T-cell (primary cell): ENCODE measurements around the gene PSTPIP1. TPM values are rescaled to one million over a fixed set of nuclear protein-coding genes. Genes with fewer than 3 reads are reported as not detected.

Source experiments
- ATAC-seq, 4 experiments: fragments of 200-7000 bp in 3 of 4; fragments of 150-1000 bp in 1 of 4; cut with Tn5 transposase; replicated peaks in 1 of 4; 1 replicate in 3 of 4; 2 replicates in 1 of 4; pipeline ENCODE4 v1.10.0; 2021; ENCODE audit warnings: moderate library complexity in 3 of 4, mild to moderate bottlenecking in 2 of 4, moderate number of reproducible peaks in 1 of 4
- CTCF ChIA-PET, 2 donors: fragments of 300-600 bp; sonication (Branson Sonifier 250); formaldehyde crosslinking; loops; one replicate each; lab custom pipeline; 2022; ENCODE audit warnings: antibody characterized with exemption in 2 of 2; lab: Charles Lee
- POLR2A ChIA-PET, 2 donors: fragments of 300-600 bp; sonication (Branson Sonifier 250); formaldehyde crosslinking; loops; one replicate each; lab custom pipeline; 2022; ENCODE audit warnings: antibody characterized with exemption in 2 of 2; lab: Charles Lee
- DNase-seq, 35 experiments: peaks; one replicate each; pipeline versions ENCODE4 v3.0.0 to v3.0.0-alpha.2; 2013 to 2023
- H3K27ac ChIP-seq: one replicate; pipeline ENCODE4 v1.5.1; 2013; ENCODE audit warnings: low read length
- H3K27me3 ChIP-seq, 2 experiments: replicated peaks in 1 of 2; 1 replicate in 1 of 2; 2 replicates in 1 of 2; pipeline versions ENCODE4 v1.6.1 to v1.7.0; 2013; ENCODE audit warnings: low read length in 1 of 2, mixed read lengths in 1 of 2; ENCODE audit not compliant: control insufficient read depth in 2 of 2, insufficient read depth in 2 of 2; ENCODE audit errors: extremely low read depth in 1 of 2
- H3K36me3 ChIP-seq, 2 donors: 1 replicate in 1 of 2; 2 replicates in 1 of 2; pipeline versions ENCODE4 v1.6.1 to v1.7.0; 2013; ENCODE audit warnings: low read length in 1 of 2; ENCODE audit not compliant: control insufficient read depth in 2 of 2, insufficient read depth in 1 of 2; ENCODE audit errors: extremely low read depth in 1 of 2
- H3K4me1 ChIP-seq, 2 experiments: 1 replicate in 1 of 2; 2 replicates in 1 of 2; pipeline versions ENCODE4 v1.6.1 to v1.7.0; 2013; ENCODE audit warnings: low read length in 2 of 2, mixed read lengths in 1 of 2; ENCODE audit not compliant: insufficient read depth in 2 of 2, control insufficient read depth in 1 of 2; ENCODE audit errors: extremely low read depth in 1 of 2
- H3K4me3 ChIP-seq, 2 donors: 1 replicate in 1 of 2; 2 replicates in 1 of 2; pipeline versions ENCODE4 v1.5.1 to v1.7.0; 2013; ENCODE audit warnings: mild to moderate bottlenecking in 2 of 2, low read length in 1 of 2, moderate library complexity in 1 of 2; ENCODE audit not compliant: control insufficient read depth in 1 of 2; ENCODE audit errors: extremely low read depth in 1 of 2
- H3K9me3 ChIP-seq: 2 replicates; pipeline ENCODE4 v1.7.0; 2013
- H3K27ac Mint-ChIP-seq, 2 donors: one replicate each; pipeline ENCODE4 v1.8.0; 2020 to 2021; ENCODE audit warnings: mild to moderate bottlenecking in 2 of 2, mixed read lengths in 2 of 2
- H3K27me3 Mint-ChIP-seq, 2 donors: one replicate each; pipeline ENCODE4 v1.8.0; 2021 to 2022; ENCODE audit warnings: mixed read lengths in 2 of 2
- H3K36me3 Mint-ChIP-seq: one replicate; pipeline ENCODE4 v1.8.0; 2021; ENCODE audit warnings: mixed read lengths
- H3K4me1 Mint-ChIP-seq, 3 donors: one replicate each; pipeline ENCODE4 v1.8.0; 2020 to 2022; ENCODE audit warnings: mixed read lengths in 3 of 3, mild to moderate bottlenecking in 1 of 3
- H3K4me3 Mint-ChIP-seq, 3 donors: one replicate each; pipeline ENCODE4 v1.8.0; 2020 to 2022; ENCODE audit warnings: mild to moderate bottlenecking in 3 of 3, mixed read lengths in 3 of 3, moderate library complexity in 3 of 3
- H3K9me3 Mint-ChIP-seq, 3 donors: one replicate each; pipeline ENCODE4 v1.8.0; 2020 to 2022; ENCODE audit warnings: mixed read lengths in 3 of 3
- WGBS: methylation state at CpG from one replicate; pipeline ENCODE4 v1.1.5; 2013; ENCODE audit warnings: missing lambda C conversion rate; ENCODE audit not compliant: insufficient coverage; 5-methylcytosine and 5-hydroxymethylcytosine counted together
- total RNA-seq, 35 experiments: library from RNA in 6 of 35; stranded (reverse) in 6 of 35; fragments of 120-200 nt in 1 of 35; gene quantifications; one replicate each; pipeline versions ENCODE4 v1.2.1 to v1.2.4 and lab custom pipeline; 2013 to 2026

PSTPIP1 gene
- total RNA-seq, 5 donors from 2014 or later (not counting 1 experiment from before 2014, with no cell fraction given), result 110 to 231 (median 180) TPM

DNA sequence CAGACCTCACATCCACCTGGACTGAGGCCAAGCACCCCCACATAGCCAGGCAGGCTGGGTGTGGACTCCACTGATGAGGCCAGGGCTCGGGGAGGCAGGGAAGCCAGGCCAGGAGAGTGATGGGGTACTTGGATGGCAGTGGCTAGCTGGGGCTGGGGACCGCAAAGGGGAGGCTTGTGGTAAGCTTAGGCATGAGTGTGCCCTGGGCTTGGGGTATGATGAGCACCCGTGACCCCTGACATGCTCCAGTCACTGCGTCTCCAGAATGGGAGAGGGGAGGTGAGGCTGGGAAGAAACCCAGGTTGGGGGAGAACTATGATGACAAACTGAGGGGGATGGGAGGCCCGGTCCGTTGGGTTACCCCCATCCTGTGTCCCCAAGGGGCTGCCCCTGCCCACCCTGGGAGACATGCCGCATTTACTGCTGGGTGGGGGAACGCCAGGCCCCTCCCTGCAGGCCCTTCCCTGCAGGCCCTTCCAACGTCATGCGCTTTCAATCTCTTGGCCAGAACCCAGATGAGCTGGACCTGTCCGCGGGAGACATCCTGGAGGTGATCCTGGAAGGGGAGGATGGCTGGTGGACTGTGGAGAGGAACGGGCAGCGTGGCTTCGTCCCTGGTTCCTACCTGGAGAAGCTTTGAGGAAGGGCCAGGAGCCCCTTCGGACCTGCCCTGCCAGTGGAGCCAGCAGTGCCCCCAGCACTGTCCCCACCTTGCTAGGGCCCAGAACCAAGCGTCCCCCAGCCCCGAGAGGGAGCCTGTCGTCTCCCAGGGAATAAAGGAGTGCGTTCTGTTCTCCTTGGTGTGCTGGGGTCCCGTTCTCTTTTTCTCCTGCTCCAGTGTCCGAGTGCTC lies 41.8 kb downstream of the PSTPIP1 start:
- H3K36me3 Mint-ChIP-seq, result peaks cover 28% of the 10 kb centered on the region
- ChIA-PET CTCF (no interaction called here), POLR2A (no interaction called here)
- peak in 3 of 35 experiments; percentile 0 to 22 (median 1) for DNase-seq
- H3K9me3 Mint-ChIP-seq, result peaks cover 0 to 4% (median 0%) of the 10 kb centered on the region in 3 donors
- WGBS, result 98% methylated on average over 16 of the region's 22 CpGs
- H3K27ac Mint-ChIP-seq, result peak overlapping the region; percentile 44 to 66
- H3K4me3 Mint-ChIP-seq, result peak overlapping the region in 1 of 3 donors; percentile 15
- H3K27me3 Mint-ChIP-seq, result no peaks in the 10 kb centered on the region
- no peak overlapping the region for H3K27ac ChIP-seq
- H3K4me1 ChIP-seq, result no peaks in the 10 kb centered on the region
- no peaks in the 10 kb centered on the region for H3K27me3 ChIP-seq
- peaks cover 0 to 7% (median 1%) of the 10 kb centered on the region in 3 donors for H3K4me1 Mint-ChIP-seq
- peaks cover 31 to 58% of the 10 kb centered on the region in 2 donors for H3K36me3 ChIP-seq
- no peaks in the 10 kb centered on the region for H3K9me3 ChIP-seq
- no peak overlapping the region for H3K4me3 ChIP-seq
- no peak for ATAC-seq

DNA sequence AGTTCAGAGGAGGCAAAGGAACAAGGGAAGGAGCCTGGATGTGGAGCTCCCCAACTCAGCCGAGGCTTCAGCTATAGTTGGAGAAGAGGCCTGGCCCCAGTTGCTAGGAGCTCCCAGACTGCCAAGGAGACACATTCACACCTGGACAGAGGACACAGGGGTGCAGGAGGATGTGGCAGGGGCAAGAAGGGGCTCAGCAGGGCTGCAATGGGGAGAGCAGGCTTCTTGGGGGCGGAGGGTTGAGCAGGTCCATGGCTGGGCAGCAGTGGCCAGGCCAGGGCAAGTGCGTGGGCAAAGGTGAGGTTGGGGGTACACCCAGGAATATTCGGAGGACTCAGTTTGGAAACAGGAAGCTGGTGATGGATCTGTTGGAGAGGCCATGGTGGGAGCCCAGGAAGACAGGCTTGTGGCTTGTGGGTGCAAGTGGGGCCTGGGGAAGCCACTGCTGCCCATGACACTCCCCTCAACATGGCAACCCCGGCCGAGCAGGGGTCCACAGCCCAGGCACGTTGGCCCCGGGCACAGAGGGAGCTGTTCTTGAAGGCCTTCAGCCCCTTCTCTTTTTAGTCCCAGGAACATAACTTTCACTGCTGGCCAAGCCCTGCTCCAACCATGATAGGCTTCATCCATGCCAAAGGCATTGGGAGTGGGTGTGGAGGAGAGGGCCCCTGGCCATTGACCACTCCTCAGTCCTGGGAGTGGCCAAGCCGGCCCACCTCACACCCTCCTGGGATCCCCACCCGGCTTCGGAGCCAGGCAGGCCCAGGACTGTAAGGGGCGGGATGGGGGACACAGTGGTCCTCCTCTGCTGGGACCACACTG lies 42.7 kb downstream of the PSTPIP1 start:
- no peak overlapping the region for H3K4me3 ChIP-seq
- Mint-ChIP-seq H3K27me3 (no peaks in the 10 kb centered on the region), H3K4me1 (peaks cover 0 to 7% (median 3%) of the 10 kb centered on the region in 3 donors), H3K9me3 (peaks cover 0 to 7% (median 0%) of the 10 kb centered on the region in 3 donors), H3K4me3 (peak overlapping the region in 1 of 3 donors; percentile 15), H3K36me3 (peaks cover 30% of the 10 kb centered on the region), H3K27ac (peak overlapping the region; percentile 44 to 66)
- no peaks in the 10 kb centered on the region for H3K9me3 ChIP-seq
- ATAC-seq (no peak), DNase-seq (peak in 2 of 35 experiments; percentile 8 to 17)
- ChIA-PET POLR2A (no interaction called here), CTCF (no interaction called here)
- H3K27me3 ChIP-seq, result no peaks in the 10 kb centered on the region
- no peaks in the 10 kb centered on the region for H3K4me1 ChIP-seq
- H3K27ac ChIP-seq, result no peak overlapping the region
- WGBS, result 100% methylated on average over 2 of the region's 12 CpGs
- H3K36me3 ChIP-seq, result peaks cover 26 to 50% of the 10 kb centered on the region in 2 donors

- Mint-ChIP-seq H3K36me3 (peaks cover 33% of the 10 kb centered on the region), H3K4me1 (peaks cover 0 to 14% (median 3%) of the 10 kb centered on the region in 3 donors), H3K27ac (peak overlapping the region in 1 of 2 donors; percentile 73), H3K27me3 (no peaks in the 10 kb centered on the region), H3K9me3 (peaks cover 0 to 7% (median 0%) of the 10 kb centered on the region in 3 donors), H3K4me3 (no peak overlapping the region)
- no peaks in the 10 kb centered on the region for H3K4me1 ChIP-seq
- ATAC-seq, result peak in 1 of 4 experiments; percentile 32
- no peaks in the 10 kb centered on the region for H3K9me3 ChIP-seq
- H3K36me3 ChIP-seq, result peaks cover 19 to 42% of the 10 kb centered on the region in 2 donors
- ChIA-PET CTCF (no interaction called here), POLR2A (no interaction called here)
- no peak overlapping the region for H3K27ac ChIP-seq
- H3K4me3 ChIP-seq, result no peak overlapping the region
- H3K27me3 ChIP-seq, result no peaks in the 10 kb centered on the region
- DNase-seq, result peak in 1 of 35 experiments; percentile 22
- 80% methylated on average over 3 of the region's 10 CpGs for WGBS
Observed at GRCh38 chr15:77038312-77039216, 43.6 kb downstream of the PSTPIP1 start.

- H3K27ac Mint-ChIP-seq, result peak overlapping the region in 1 of 2 donors; percentile 68
- no CpG with 5 or more reads among the region's 5 CpGs for WGBS
- H3K4me3 ChIP-seq, result no peak overlapping the region
Observed at GRCh38 chr15:77039217-77039533, 44.2 kb downstream of the PSTPIP1 start.

GRCh38 chr15:77039848-77040247 lies 44.9 kb downstream of the PSTPIP1 start:
- no peaks in the 10 kb centered on the region for H3K27me3 ChIP-seq
- Mint-ChIP-seq H3K4me1 (peaks cover 0 to 8% (median 3%) of the 10 kb centered on the region in 3 donors), H3K9me3 (peaks cover 0 to 7% (median 0%) of the 10 kb centered on the region in 3 donors), H3K27ac (peak overlapping the region in 1 of 2 donors; percentile 68), H3K36me3 (peaks cover 37% of the 10 kb centered on the region), H3K4me3 (no peak overlapping the region), H3K27me3 (no peaks in the 10 kb centered on the region)
- ATAC-seq (no peak), DNase-seq (no peak)
- no peaks in the 10 kb centered on the region for H3K9me3 ChIP-seq
- H3K4me3 ChIP-seq, result no peak overlapping the region
- WGBS, result 100% methylated on average over 4 of the region's 8 CpGs
- no peak overlapping the region for H3K27ac ChIP-seq
- POLR2A ChIA-PET, result no interaction called here
- CTCF ChIA-PET, result no interaction called here
- peaks cover 14 to 40% of the 10 kb centered on the region in 2 donors for H3K36me3 ChIP-seq
- no peaks in the 10 kb centered on the region for H3K4me1 ChIP-seq

More at GRCh38 chr15:77039217-77039533, 44.2 kb downstream of the PSTPIP1 start:
- DNase-seq (no peak), ATAC-seq (no peak)
- no peaks in the 10 kb centered on the region for H3K27me3 ChIP-seq
- CTCF ChIA-PET, result no interaction called here
- Mint-ChIP-seq H3K9me3 (peaks cover 0 to 7% (median 0%) of the 10 kb centered on the region in 3 donors), H3K27me3 (no peaks in the 10 kb centered on the region), H3K4me3 (no peak overlapping the region), H3K4me1 (peaks cover 0 to 15% (median 3%) of the 10 kb centered on the region in 3 donors), H3K36me3 (peaks cover 33% of the 10 kb centered on the region)
- POLR2A ChIA-PET, result no interaction called here
- H3K36me3 ChIP-seq, result peaks cover 17 to 42% of the 10 kb centered on the region in 2 donors
- no peak overlapping the region for H3K27ac ChIP-seq
- no peaks in the 10 kb centered on the region for H3K9me3 ChIP-seq
- H3K4me1 ChIP-seq, result no peaks in the 10 kb centered on the region
